Erythroblast (primary cell): ENCODE measurements around the gene XNDC1N.
"Not testable (repeated sequence)": the region's sequence is repeated elsewhere in the genome, so short reads cannot be mapped to it uniquely, and the experiment has no call there.

ENCODE experiments used
- GATA1 ChIP-seq: IDR thresholded peaks from 2 replicates; pipeline ENCODE4 v1.6.1; 2011; ENCODE audit warnings: low read depth, mild to moderate bottlenecking, control low read depth, low read length, moderate library complexity
- POLR2A ChIP-seq: IDR thresholded peaks from 2 replicates; pipeline ENCODE4 v1.6.1; 2011; ENCODE audit warnings: mild to moderate bottlenecking, low read length

DNA sequence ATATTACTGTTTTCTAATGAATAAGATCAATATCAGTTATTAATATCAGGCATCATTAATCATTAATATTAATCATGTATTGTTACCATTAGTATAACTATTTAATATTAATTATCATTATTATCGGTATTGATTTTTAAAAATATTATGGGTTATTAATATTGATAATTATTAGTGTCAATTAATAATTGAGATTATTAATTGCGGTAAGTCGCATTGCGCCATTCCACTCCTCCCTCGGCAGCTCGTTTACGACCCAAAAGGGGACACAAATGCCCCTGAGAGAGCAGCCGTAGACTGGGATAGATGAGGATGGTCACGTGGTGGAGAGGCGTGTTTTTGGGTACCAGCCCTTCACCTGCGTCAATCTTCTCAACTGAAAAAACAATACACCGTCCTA, 42.6 kb downstream of the XNDC1N start:
- not testable (repeated sequence) for TF ChIP-seq POLR2A, GATA1
